Smooth muscle cell of the brain vasculature (primary cell): ENCODE results near the gene HPCAL1.

Experiments used
- DNase-seq: peaks from one replicate; pipeline ENCODE4 v3.0.0-alpha.2; 2012; ENCODE audit warnings: low read depth, low spot score

Gene HPCAL1

DNA sequence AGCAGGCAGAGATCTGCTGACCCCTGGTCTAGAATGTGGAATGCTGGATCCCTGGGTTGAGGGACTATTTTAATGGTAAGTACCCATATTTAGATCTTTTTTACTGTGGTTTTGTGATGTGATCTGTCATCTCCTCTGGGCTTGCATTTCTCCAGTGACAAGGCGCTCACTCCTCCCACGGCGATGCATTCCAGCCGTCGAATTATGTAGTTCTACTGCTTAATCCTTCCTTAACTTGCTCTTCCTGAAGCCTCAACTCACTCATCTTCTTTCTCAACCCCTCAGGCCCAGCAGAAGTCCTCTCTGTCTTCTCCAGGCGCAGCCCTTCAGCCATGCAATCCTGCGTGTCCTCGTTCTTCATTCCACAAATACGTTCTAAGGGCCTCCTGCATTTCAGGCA lies 51.2 kb downstream of the HPCAL1 start:
- DNase-seq, result no peak

DNA sequence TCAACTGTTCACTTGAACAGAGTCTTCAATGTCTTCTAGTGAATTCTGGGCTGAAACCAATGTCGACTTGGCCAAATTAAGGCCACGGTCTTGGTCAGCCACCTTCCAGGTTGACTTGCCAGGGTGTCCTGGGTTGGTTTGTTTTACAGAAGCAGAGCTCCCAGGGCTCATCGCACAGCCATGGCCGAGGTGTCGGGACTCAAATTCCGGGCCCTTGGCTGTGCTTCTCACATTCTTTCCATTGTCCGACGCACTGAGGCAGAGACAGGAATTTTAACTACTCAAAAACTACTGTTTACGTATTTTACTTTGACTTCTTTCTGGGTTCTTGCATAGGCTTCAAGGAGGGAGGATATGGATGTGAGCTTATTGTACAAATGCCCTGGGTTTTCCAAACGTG lies 51.7 kb downstream of the HPCAL1 start:
- no peak for DNase-seq

DNA sequence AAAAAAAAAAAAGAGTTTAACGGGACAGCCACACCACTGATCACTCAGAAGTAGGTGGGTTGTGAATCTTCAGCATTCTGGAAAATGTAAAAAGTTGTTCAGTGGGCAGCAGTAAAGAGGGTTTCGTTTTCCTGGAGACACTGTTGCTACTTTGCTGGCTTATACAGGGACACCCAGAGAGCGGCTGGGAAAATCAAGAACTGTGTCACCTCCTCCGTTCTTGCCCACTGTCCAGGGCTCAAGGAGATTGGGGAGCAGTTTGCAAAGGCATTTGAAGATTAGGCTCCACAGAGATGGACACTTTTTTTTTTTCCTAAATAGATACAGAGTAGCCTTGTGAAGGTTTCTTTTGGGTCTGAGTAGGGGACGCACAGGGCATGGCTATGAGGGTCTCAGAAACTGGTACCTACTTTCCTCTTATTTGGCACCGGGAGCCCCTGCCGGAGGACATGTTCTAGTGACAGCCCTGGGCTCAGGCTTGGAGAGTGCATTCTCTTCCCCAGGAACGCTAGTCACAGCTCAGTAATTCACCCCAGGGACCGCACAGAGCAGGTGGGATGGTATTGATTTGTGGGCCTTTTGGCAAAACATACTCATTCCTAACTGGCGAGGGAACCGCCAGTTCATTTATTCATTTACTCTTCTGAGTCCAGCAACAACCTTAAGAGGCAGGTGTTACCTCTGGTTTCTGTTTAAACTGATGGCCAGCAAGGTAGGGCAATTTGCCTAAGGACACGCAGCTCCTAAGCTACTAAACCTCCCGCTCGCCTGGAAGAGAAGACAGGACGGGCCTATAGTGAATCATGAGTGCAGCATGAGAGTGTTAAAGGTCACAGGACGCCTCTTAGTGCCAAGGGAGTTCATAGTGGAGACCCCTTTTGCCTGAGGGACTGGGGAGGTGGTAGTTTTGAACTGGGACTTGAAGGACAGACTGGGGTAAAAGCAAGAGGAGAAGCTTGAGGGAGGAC lies 53.1 kb downstream of the HPCAL1 start:
- no peak for DNase-seq

DNA sequence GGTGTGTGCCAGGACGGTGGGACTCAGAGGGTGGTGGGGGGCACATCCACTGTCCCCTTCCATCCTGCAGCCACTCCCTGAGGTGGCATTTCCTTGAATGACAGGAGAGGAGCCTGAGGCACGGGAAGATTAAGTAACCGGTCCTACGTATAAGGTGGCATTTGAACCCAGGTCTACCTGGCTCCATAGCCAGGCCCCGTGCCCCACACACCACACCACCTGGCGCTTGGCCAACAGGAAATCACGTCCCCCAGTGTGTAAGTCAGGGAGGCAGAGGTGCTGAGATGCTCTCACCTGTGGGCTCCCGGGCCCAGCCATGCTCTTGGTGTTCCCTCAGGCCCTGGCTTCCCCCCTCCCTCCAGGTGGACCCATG lies 53.7 kb downstream of the HPCAL1 start:
- no peak for DNase-seq

DNA sequence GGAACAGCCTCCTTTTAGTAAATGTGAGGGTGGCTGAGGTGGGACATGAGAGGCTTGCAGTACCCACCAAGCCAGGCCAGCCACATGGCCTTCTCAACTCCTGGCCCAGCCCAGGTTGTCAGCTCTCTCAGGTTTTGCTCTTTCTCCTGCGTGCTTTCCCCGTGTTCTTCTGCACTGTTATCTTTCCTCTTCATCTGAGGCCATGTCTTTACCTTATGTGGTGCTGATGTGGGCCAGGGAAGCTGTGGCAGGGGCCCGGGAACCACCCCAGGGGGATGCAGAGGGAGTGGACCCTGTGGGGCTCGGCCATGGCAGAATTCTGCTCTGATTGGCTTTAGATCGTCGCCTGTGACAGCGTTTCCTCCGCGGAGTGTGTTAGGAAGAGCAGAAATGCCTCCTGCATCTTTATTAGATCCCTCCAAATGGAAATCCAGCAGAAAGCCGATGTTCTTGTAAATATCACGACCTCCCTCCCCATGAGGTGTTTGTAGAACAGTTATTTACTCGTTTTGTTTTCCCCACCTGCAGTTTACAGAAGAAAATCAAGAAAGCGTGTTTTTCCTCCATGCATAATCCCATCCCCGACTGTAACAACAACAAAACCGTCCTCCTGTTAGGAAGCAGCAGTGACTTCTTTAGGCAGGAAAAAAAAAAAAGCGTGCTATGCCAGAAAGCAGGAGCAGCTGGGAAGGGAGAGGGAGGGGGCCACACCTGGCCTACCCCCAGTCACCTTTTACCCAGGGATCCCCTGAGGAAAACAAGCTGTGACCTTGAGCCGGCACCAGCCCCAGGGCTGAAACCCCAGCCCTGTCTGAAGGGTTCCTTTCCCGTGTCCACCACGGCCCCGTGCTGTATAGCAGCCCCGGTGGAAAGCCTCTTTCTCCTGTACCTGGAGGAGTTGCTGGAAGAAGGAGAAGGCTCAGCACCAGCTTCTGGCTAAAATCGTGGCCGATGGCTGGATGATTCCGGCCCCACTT lies 54.8 kb downstream of the HPCAL1 start:
- no peak for DNase-seq

DNA sequence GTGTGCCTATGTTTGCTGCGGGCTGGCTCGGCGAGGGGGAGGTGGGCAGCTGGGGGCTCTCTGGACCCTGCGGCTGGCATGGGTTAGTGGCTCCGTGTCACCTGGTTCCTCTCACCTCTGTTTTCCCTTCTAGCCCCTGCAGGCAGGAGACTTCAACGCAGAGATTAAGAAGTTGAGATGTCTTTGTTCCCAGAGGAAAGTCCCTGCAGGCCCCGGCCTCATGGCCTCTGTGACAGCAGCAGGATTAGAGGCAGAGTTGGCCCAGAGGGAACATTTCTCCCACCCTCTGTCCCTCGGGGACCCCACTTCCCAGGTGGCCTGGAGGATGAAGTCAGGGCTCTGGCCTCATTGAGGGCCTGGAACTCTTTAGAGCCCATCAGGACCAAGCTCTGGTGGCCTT lies 56.5 kb downstream of the HPCAL1 start:
- DNase-seq, result no peak

DNA sequence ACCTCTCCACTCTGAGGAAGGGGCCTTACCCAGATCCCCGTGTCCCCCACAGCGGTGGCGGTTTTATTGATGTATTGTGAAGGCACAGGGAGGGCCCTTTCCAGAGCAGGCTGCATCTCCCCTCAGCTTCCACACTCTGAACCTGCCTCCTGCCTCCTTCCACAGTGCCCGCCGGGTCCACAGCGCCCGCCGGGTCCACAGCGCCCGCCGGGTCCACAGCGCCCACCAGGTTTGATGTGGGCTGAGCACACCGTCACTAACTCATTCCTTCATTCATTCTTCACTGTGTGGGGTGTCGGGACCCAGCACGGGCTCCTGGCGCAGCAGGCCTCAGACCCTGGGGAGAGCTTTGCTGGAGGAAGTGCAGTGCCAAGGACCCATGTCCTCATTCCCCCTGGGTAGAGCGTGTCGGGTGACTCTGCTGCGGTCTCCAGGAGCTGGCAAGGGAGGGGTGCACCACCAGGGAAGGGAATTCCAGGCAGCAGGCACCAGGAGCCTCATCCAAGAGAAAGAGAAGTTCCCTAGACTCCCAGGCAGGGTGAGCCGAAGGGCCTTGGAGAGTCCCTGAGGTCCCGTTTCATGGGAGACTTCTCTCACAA lies 57.1 kb downstream of the HPCAL1 start:
- DNase-seq, result no peak

DNA sequence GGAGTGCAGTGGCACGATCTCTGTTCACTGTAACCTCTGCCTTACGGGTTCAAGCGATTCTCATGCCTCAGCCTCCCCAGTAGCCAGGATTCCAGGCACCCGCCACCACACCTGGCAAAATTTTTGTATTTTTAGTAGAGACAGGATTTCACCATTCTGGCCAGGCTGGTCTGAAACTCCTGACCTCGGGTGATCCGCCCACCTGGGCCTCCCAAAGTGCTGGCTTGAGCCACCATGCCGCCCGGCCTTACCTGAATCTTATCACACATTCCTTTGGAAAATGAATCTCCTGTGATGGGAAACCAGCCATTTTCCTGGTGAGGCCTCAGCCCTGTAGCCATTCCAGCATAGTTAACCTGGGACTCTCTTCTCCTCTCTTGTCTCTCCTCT lies 57.8 kb downstream of the HPCAL1 start:
- DNase-seq, result no peak

DNA sequence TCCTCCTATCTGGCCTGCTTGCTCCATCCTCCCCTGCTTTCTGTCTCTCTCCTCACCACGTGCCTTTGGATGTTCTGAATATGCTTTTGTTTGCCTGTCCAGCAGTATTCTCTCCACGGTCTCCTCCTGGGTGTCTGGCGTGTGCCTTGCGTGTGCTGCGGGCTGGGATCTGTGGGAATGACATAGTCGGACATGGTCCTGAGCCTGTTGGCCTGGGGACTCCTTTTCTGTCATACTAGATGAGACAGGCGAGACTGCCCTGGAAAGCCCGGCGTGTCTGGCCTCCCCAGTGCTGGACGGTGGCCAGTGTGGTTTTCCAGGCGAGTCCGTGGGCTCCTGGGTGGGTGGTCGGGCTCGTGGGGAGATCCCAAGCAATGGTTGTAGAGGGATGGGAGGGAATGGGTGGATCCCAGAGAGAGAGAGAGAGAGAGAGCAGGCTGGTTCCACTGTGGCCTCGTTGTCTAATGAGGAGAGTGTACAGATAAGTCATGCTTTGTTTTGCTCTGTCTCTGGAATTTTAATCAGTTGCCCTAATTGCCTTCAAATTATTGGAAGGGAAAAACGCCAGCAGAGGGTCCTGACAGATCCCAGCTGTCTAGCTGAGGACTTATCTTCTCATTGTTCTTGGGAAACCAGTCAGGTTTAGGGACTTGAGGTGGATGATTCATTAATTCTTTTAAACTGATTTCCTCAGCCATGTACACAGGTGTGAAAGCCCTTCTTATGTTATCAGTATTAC lies 58.3 kb downstream of the HPCAL1 start:
- no peak for DNase-seq

DNA sequence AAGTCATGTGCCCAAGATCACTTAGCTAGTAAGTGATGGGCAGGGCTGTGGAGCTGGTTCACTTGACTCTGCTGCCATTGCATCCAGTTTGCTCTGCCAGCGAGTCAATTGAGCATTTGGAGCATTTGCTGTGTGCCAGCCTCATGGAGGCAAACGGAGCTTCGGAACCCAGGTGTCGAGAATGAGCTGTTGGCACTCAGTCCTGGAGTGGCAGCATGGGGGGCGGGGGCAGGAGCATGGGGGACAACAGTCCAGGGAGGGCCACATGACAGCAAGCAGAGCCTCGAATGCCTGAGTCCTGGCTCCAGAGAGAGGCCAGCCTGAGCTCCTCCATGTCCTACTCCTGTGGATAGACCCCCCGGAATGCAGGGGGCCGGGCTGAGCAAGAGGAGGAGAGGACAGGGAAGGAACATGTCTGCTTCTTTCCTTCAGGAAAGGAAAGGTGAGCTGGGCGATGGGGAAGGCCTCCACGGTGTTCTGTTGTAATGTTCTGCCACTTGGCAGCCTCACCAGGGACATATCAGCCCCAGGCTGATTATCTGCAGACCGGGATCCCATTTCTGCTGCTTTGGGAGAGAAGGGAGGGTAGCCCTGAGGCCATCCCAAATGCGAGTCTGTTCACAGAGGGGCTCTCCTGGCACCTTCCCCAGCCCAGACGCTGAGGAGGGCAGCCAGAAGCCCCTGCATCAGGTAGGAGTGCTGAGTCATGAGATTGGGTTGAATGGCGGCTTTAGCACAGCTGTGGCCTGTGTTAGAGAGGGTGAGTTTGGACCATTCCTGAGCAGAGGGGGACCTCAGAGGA lies 59.6 kb downstream of the HPCAL1 start:
- no peak for DNase-seq

DNA sequence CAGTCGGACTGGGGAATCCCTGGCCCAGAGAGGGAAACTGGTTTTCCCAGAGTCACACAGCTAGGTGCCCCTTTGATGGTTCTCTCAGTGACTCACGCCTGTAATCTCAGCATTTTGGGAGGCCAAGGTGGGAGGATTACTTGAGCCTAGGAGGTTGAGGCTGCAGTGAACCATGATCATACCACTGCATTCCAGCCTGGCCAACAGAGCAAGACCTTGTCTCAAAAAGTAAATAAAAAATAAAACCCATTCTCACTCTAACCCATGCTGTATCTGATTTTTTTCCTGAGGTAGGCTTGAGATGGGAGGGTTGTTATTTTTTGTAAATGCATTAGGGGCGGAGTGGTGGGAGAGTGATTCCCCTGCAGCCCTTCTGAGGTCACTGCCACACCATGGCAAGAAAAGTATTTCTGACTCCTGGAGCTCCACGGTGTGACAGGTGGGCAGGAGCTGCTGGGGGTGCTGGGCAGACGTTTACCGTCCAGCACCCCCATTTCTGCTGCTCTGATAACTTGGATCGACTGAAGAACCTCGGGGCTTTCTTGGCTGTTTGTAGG lies 60.3 kb downstream of the HPCAL1 start:
- no peak for DNase-seq

DNA sequence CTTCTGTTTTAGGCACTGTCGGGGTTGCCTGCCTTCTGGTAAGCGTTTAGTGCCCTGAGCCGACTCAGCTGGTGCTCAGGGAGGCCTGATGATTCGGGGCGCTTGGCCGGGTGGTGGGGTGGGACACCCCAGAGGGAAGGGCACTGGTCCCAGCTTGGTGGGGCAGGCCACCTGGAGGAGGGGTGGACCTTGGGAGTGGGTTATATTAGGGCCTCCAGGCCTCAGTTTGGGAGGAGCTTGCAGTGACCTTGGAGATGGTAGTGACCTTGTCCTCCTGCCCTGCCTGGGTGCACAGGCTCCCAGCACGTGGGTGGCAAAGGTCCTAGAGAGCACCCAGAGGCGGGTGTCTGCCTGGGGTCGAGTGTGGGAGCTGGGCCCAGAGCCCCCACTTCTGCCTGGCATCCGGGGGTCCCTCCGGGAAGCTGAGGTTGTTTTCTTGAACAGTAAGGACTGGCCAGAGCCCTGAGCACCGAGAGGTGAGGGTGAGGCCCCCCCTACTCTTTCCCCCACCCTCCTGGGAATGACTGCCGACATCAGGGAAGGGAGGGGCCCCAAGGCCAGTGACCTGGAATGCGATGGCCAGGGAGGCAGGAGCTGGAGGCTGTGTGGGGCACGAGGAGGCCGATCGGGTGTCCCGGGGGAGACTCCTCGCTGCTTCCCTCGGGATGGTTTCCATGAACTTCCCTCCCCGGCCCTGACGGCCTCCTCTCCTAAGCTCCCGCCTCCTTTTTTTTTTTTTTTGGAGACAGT lies 61.3 kb downstream of the HPCAL1 start:
- DNase-seq, result no peak

DNA sequence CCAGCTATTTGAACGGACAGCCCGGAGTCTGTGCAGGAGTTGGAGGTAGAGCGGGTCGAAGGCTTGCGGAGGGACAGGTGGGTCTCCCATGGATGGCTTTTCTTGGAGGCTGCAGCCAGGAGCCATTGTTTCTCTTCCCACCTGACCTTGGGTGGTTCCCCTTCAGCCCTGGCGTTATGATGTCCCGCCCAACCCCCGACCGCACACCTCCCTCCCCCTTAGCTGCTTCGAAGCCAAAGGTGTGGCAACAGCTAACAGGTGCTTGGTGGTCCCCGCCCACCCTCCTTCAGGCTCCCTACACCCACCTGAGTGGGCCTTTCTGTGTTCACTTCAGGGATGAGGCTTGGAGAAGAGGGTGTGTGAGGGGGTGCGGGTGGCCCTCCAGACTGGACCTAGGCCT lies 62.7 kb downstream of the HPCAL1 start:
- no peak for DNase-seq

DNA sequence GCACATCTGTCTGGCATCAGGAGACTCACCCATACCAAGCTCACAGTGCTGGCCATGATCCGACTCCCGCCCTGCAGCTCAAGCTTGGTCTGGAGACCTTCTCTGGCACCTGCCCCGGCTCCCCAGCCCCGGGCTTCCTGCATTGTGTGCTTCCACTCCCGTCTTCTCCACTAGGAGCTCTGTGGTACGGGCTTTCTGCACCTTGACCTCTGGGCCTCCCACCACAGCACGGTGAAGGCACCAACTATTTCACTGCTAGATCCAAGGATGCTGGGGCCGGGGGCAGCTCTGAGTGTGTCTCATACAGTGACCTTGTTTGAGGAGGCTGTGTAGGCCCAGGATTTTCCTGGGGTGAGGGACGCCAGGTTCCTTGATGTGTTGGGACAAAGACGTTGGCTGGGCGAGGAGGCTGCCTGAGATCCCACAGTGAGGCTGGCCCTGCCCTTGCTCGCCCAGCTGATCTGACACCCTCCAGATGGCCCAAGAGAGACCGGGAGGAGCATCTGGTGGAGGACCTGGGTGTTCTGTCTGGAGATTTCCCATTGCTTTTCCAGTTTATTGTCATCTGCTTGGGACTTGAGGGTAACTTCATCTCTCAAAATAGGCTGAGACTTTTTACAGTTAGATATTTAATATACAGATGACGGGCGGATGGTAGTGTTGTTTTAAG lies 64.0 kb downstream of the HPCAL1 start:
- DNase-seq, result no peak

DNA sequence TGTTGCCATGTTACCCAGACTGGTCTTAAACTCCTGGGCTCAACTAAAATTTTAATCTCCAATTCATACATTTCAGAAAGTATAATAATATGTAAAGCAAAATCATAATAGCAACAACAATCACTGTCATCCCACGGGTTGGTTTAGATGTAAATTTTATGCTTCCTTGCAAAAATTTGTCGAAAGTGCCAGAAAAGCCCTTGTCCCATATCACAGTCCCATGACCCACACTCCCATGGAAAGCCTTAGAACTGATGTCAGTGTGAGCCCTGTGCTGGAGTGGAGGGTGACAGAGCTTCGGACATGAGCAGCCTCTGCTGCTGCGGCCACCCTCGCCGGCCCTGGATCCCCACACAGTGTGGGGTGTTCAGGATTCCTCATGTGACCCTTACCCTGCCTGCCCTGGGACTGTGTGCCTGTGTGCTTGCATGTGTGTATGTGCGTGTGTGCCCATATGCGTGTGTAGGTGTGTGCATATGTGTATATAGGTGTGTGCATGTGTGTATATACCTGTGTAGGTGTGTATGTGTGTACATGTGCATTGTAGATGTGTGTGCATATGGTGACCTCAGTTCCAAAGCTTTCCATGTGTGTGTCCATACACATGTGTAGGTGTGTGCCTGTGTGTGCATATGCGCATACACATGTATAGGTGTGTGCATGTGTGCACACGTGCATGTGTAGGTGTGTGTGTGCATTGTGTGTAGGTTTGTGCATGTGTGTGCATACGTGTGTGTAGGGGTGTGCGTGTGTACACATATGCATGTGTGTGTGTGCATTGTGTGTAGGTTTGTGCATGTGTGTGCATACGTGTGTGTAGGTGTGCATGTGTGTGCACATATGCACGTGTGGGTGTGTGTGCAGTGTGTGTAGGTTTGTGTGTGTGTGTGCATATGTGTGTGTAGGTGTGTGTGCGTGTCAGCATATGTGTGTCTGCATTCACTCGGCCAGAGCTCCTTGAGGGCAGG lies 65.1 kb downstream of the HPCAL1 start:
- DNase-seq, result no peak

DNA sequence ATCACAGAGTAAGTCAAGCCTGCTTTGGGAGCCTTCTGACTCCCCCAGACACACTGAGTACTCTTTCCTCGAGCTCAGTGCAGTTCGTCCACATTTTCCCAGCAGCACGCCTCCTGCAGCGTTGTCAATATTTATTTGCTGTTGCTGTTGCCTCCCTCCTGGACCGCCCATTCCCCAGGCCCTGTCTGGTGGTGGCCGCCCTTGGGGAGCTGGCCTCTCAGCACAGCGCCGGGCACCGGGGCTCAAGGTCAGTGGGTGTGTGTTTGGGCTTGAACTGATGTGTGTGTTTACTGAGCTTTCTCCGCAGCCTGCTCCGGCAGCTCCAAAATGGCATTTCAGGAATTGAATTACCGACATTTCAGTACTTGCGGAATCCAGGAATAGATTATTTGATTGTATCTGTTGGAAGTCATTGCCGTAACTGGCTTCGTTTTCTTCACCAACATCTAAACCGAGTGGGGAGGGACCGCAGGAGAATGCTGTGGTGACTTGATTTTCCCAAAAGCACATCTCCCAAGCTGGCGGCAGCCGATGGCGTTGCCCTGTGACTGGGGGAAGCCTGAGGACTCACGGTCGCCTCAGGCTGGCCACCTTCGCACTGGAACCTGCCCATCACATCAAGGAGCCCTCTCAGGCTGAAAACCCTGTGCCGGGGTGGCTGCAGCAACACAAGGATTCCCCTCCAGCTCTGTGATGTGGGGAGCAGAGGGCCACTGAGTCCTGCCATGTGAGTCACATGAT lies 66.0 kb downstream of the HPCAL1 start:
- no peak for DNase-seq
